SK-N-SH (cell line): ENCODE measurements around the gene SCYGR1. TPM values are rescaled to one million over a fixed set of nuclear protein-coding genes. Genes with fewer than 3 reads are reported as not detected.
A peak's percentile ranks its signal among the peaks of the same experiment; 100 is the strongest.

Source experiments
- CTCF ChIA-PET: fragments of 300-600, 350-600 bp; formaldehyde crosslinking; extraction: SDS; loops from one replicate; lab custom pipeline; 2021; lab: Yijun Ruan, JAX
- POLR2A ChIA-PET: fragments of 350-600 bp; sonication (Branson Sonifier 250); formaldehyde crosslinking; extraction: SDS; loops from one replicate; lab custom pipeline; 2020; ENCODE audit warnings: antibody characterized with exemption, inconsistent platforms; lab: Yijun Ruan, JAX
- DNase-seq: peaks from one replicate; pipeline ENCODE4 v3.0.0; 2012
- H2AFZ ChIP-seq: fragments of 200-600 bp; sonication (generic); 2 replicates; pipeline ENCODE4 v1.8.1; 2016; ENCODE audit warnings: antibody characterized with exemption, mild to moderate bottlenecking, low read depth
- H3F3A ChIP-seq: fragments of 200-600 bp; sonication (generic); replicated peaks from 2 replicates; pipeline ENCODE3; 2016; ENCODE audit warnings: antibody characterized with exemption, mild to moderate bottlenecking; ENCODE audit not compliant: insufficient read depth
- H3K27ac ChIP-seq, 2 experiments: fragments of 200-500 bp in 1 of 2; fragments of 200-600 bp in 1 of 2; sonication (Bioruptor generic) in 1 of 2; sonication (generic), shearing (Covaris generic) in 1 of 2; 2 replicates each; pipeline versions ENCODE4 v1.5.1 to v1.6.1; 2014 to 2016; ENCODE audit warnings: low read depth in 2 of 2, inconsistent platforms in 1 of 2, low read length in 1 of 2, mild to moderate bottlenecking in 1 of 2, mixed read lengths in 1 of 2
- H3K27me3 ChIP-seq: fragments of 200-600 bp; sonication (generic), shearing (Covaris generic); 2 replicates; pipeline ENCODE4 v1.6.1; 2016; ENCODE audit warnings: mixed run types; ENCODE audit not compliant: insufficient read depth
- H3K36me3 ChIP-seq, 2 experiments: fragments of 200-500 bp in 1 of 2; fragments of 200-600 bp in 1 of 2; sonication (Bioruptor generic) in 1 of 2; sonication (generic) in 1 of 2; replicated peaks in 1 of 2; 2 replicates each; pipeline versions ENCODE3 to v1.5.1; 2014 to 2016; ENCODE audit warnings: low read length in 1 of 2, mild to moderate bottlenecking in 1 of 2; ENCODE audit not compliant: insufficient read depth in 2 of 2, control insufficient read depth in 1 of 2
- H3K4me1 ChIP-seq, 2 experiments: fragments of 200-500 bp in 1 of 2; fragments of 200-600 bp in 1 of 2; sonication (Bioruptor generic) in 1 of 2; sonication (generic), shearing (Covaris generic) in 1 of 2; 2 replicates each; pipeline versions ENCODE4 v1.5.1 to v1.6.1; 2014 to 2016; ENCODE audit warnings: low read depth in 1 of 2, low read length in 1 of 2, mixed run types in 1 of 2; ENCODE audit not compliant: insufficient read depth in 2 of 2, control insufficient read depth in 1 of 2
- H3K4me2 ChIP-seq: fragments of 200-600 bp; sonication (generic), shearing (Covaris generic); 2 replicates; pipeline ENCODE4 v1.6.1; 2017; ENCODE audit warnings: mixed run types
- H3K4me3 ChIP-seq, 2 experiments: fragments of 200-500 bp in 1 of 2; fragments of 200-600 bp in 1 of 2; sonication (Bioruptor generic) in 1 of 2; sonication (generic), shearing (Covaris generic) in 1 of 2; 2 replicates each; pipeline versions ENCODE4 v1.5.1 to v1.8.1; 2014 to 2016; ENCODE audit warnings: low read depth in 2 of 2, inconsistent platforms in 1 of 2, low read length in 1 of 2, mild to moderate bottlenecking in 1 of 2, mixed read lengths in 1 of 2, moderate library complexity in 1 of 2
- H3K79me2 ChIP-seq: fragments of 200-600 bp; sonication (generic); 2 replicates; pipeline ENCODE4 v1.8.1; 2017; ENCODE audit warnings: mild to moderate bottlenecking; ENCODE audit not compliant: insufficient read depth
- H3K9ac ChIP-seq: fragments of 200-600 bp; sonication (generic); 2 replicates; pipeline ENCODE4 v1.6.1; 2017; ENCODE audit warnings: mixed run types
- H3K9me2 ChIP-seq: fragments of 200-600 bp; sonication (generic); 2 replicates; pipeline ENCODE4 v1.6.1; 2017; ENCODE audit warnings: mixed run types
- H3K9me3 ChIP-seq: fragments of 200-600 bp; sonication (generic); 2 replicates; pipeline ENCODE4 v1.6.1; 2017; ENCODE audit warnings: mixed run types, mild to moderate bottlenecking, moderate library complexity
- H4K20me1 ChIP-seq: fragments of 200-600 bp; sonication (generic); 2 replicates; pipeline ENCODE4 v1.6.1; 2017; ENCODE audit warnings: mild to moderate bottlenecking, mixed run types; ENCODE audit not compliant: insufficient read depth
- ELF1 ChIP-seq: IDR thresholded peaks from 2 replicates; pipeline ENCODE4 v1.4.0; 2012
- FOSL2 ChIP-seq: IDR thresholded peaks from 2 replicates; pipeline ENCODE4 v1.4.0; 2012; ENCODE audit warnings: low read depth, mild to moderate bottlenecking, moderate library complexity, borderline replicate concordance
- FOXJ3 ChIP-seq: sonication (generic); formaldehyde crosslinking; IDR thresholded peaks from 2 replicates; pipeline ENCODE4 v1.5.1; 2020; ENCODE audit warnings: mild to moderate bottlenecking, missing genetic modification reagents
- FOXM1 ChIP-seq: IDR thresholded peaks from 2 replicates; pipeline ENCODE4 v1.4.0; 2012; ENCODE audit warnings: low read depth, mild to moderate bottlenecking
- GABPA ChIP-seq: IDR thresholded peaks from 2 replicates; pipeline ENCODE4 v1.4.0; 2012; ENCODE audit warnings: low read depth, mild to moderate bottlenecking
- GATA2 ChIP-seq: sonication (generic); formaldehyde crosslinking; IDR thresholded peaks from 2 replicates; pipeline ENCODE4 v1.5.0; 2020; ENCODE audit warnings: mild to moderate bottlenecking, missing genetic modification reagents
- NFIC ChIP-seq: IDR thresholded peaks from 2 replicates; pipeline ENCODE4 v1.4.0; 2012; ENCODE audit warnings: borderline replicate concordance
- NRF1 ChIP-seq: IDR thresholded peaks from 2 replicates; pipeline ENCODE4 v1.6.1; 2012; ENCODE audit warnings: low read depth, mild to moderate bottlenecking, low read length
- RAD21 ChIP-seq: IDR thresholded peaks from 2 replicates; pipeline ENCODE4 v1.6.1; 2012; ENCODE audit warnings: mild to moderate bottlenecking, low read length
- SMC3 ChIP-seq: IDR thresholded peaks from 2 replicates; pipeline ENCODE4 v1.6.1; 2012; ENCODE audit warnings: low read depth, low read length, improper control_type of control experiment
- TCF12 ChIP-seq: IDR thresholded peaks from 2 replicates; pipeline ENCODE4 v1.4.0; 2012
- TEAD4 ChIP-seq: IDR thresholded peaks from 2 replicates; pipeline ENCODE4 v1.4.0; 2012; ENCODE audit warnings: mild to moderate bottlenecking, borderline replicate concordance; ENCODE audit not compliant: insufficient read depth
- WGBS: methylation state at CpG from one replicate; pipeline ENCODE4 v1.1.6; 2017; ENCODE audit warnings: low lambda C conversion rate; 5-methylcytosine and 5-hydroxymethylcytosine counted together
- polyA plus RNA-seq, 3 experiments: library from polyadenylated mRNA; depleted of rRNA; stranded (reverse); fragments of >200 nt; gene quantifications; 2 replicates each; pipeline ENCODE4 v1.2.3, GENCODE V29; 2012
- TF ChIP-seq, protein P1 (sequence below): fragments of 200-600 bp; sonication (generic); IDR thresholded peaks from 2 replicates; pipeline ENCODE4 v1.6.1; 2017; ENCODE audit warnings: antibody characterized with exemption, mild to moderate bottlenecking, moderate library complexity
- TF ChIP-seq, protein P2 (sequence below): IDR thresholded peaks from 2 replicates; pipeline ENCODE4 v1.4.0; 2012; ENCODE audit warnings: low read depth, borderline replicate concordance
- TF ChIP-seq, protein P3 (sequence below): IDR thresholded peaks from 2 replicates; pipeline ENCODE4 v1.6.1; 2012; ENCODE audit warnings: mild to moderate bottlenecking, low read depth, low read length, moderate library complexity

The SCYGR1 gene
- polyA plus RNA-seq, 1 of the 3 experiments (the other 2 are of a cell fraction), result not detected

DNA sequence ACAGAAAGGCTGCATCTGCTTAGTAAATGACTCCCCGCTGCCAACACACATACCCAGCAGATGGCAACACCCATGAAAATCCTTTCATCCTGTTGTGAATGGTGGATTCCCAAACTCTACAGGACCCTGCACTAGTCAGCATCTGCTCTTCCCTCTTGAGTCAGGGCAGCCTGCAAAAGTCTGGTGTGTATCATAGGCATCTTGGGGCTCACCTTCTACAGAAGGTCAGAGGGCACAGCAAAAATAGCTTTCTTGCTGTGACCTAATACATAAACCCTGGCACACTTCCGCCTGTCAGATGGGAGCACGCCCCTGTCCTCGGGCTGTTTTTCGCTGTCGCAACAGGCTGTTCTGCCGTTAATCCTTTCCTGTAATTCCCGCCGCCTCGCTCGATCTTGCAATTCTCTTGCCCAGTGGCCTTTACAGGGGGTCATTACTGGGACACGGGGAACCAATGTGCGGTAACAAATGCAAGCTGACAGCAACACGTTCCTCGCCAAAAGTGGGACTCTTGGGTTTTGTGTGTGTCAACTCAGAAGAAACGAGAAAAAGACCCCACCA is 19.9 kb upstream of the SCYGR1 start:
- Histone ChIP-seq H3K79me2 (no peaks in the 10 kb centered on the region), H3K36me3 (no peaks in the 10 kb centered on the region), H3K9ac (no peak overlapping the region), H3K9me3 (no peaks in the 10 kb centered on the region), H4K20me1 (no peaks in the 10 kb centered on the region), H3K4me2 (no peak overlapping the region), H3F3A (peaks cover 10% of the 10 kb centered on the region), H3K4me1 (peaks cover 5 to 26% of the 10 kb centered on the region in 2 experiments; a peak in 2 of 4 replicates), H3K9me2 (no peaks in the 10 kb centered on the region), H3K27ac (peak overlapping the region in 1 of 2 experiments; percentile 96; a peak in 1 of 4 replicates), H3K27me3 (no peaks in the 10 kb centered on the region), H2AFZ (0 out of 2 replicates have a peak overlapping the region, but pooled peaks have one; percentile 74), H3K4me3 (no peak overlapping the region)
- 85% methylated on average over 16 of the region's 16 CpGs for WGBS
- DNase-seq, result no peak
- CTCF ChIA-PET, result interaction anchor here (1.5 to 5.7 kb wide), 6 partner anchors 12 to 359 kb away, joined by 4 to 52 read pairs (median 6); no protein-coding TSS in a partner anchor
- POLR2A ChIA-PET, result no interaction called here
- TF ChIP-seq SMC3, result no peak
- TF ChIP-seq FOXM1, result no peak
- no peak for TF ChIP-seq TCF12
- TF ChIP-seq, protein P1, sequence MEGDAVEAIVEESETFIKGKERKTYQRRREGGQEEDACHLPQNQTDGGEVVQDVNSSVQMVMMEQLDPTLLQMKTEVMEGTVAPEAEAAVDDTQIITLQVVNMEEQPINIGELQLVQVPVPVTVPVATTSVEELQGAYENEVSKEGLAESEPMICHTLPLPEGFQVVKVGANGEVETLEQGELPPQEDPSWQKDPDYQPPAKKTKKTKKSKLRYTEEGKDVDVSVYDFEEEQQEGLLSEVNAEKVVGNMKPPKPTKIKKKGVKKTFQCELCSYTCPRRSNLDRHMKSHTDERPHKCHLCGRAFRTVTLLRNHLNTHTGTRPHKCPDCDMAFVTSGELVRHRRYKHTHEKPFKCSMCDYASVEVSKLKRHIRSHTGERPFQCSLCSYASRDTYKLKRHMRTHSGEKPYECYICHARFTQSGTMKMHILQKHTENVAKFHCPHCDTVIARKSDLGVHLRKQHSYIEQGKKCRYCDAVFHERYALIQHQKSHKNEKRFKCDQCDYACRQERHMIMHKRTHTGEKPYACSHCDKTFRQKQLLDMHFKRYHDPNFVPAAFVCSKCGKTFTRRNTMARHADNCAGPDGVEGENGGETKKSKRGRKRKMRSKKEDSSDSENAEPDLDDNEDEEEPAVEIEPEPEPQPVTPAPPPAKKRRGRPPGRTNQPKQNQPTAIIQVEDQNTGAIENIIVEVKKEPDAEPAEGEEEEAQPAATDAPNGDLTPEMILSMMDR, result no peak
- TF ChIP-seq GABPA, result no peak
- no peak for TF ChIP-seq TEAD4
- TF ChIP-seq NRF1, result no peak

DNA sequence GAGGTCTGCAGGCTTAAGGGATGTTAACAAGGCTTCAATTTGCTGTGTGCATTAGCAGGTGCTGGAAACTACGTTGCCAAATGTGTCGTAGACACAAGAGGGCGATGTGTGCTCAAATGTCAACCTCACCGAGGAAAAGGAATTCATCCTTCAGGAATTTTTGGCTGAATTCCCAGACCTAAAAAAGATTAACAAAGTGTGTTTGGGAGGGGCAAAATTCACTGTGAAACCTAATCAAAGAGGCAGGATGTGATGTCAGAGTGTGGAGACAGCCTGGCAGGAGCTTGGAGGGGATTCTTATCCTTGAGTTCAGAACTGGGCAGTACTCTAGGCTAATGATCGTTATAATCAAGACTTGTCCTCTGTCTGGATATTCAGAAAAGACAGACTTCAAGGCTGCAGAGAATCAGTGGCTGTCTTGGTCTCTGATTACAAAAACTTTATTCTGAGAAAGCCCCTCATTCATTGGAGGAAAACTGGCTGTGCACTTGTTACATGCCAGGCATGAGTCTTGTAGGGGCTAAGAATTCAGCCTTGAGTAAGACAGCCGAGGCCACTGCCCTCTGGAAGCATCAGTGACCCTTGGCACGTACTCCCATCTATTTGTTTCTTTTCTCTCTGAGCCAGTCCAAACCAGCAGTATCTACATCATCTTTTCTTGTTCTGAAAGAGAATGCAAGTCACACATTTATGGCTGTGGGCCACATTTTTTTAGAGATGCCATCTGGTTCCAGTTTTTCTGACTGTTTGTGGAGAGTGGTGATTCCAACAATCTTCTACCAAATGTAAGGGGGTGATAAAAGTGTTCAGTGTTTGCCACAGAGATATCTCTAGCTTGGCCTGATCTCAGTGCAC is 18.7 kb upstream of the SCYGR1 start:
- Histone ChIP-seq H3F3A (peaks cover 10% of the 10 kb centered on the region), H3K9ac (peak overlapping the region; percentile 60), H3K9me3 (no peaks in the 10 kb centered on the region), H3K9me2 (no peaks in the 10 kb centered on the region), H3K4me2 (peak overlapping the region; percentile 80), H3K4me3 (peak overlapping the region; percentile 13 to 28; a peak in 2 of 4 replicates), H3K27ac (peak overlapping the region; percentile 79 to 96), H3K79me2 (no peaks in the 10 kb centered on the region), H3K27me3 (no peaks in the 10 kb centered on the region), H3K4me1 (peaks cover 5 to 20% of the 10 kb centered on the region in 2 experiments; a peak in 2 of 4 replicates), H4K20me1 (no peaks in the 10 kb centered on the region), H2AFZ (peak overlapping the region; percentile 74), H3K36me3 (no peaks in the 10 kb centered on the region)
- 4% methylated on average over 7 of the region's 7 CpGs for WGBS
- ChIA-PET POLR2A (no interaction called here), CTCF (interaction anchor here (0.7 to 5.7 kb wide), 36 partner anchors 9 to 460 kb away, joined by 3 to 52 read pairs (median 5); partner anchors contain the start of genes AGFG1 and SCYGR2)
- DNase-seq, result peak; percentile 77
- no peak for TF ChIP-seq GATA2 (CRISPR knock-in tag)
- TF ChIP-seq, protein P2, sequence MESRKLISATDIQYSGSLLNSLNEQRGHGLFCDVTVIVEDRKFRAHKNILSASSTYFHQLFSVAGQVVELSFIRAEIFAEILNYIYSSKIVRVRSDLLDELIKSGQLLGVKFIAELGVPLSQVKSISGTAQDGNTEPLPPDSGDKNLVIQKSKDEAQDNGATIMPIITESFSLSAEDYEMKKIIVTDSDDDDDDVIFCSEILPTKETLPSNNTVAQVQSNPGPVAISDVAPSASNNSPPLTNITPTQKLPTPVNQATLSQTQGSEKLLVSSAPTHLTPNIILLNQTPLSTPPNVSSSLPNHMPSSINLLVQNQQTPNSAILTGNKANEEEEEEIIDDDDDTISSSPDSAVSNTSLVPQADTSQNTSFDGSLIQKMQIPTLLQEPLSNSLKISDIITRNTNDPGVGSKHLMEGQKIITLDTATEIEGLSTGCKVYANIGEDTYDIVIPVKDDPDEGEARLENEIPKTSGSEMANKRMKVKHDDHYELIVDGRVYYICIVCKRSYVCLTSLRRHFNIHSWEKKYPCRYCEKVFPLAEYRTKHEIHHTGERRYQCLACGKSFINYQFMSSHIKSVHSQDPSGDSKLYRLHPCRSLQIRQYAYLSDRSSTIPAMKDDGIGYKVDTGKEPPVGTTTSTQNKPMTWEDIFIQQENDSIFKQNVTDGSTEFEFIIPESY, result no peak
- peak; percentile 96 for TF ChIP-seq RAD21
- TF ChIP-seq, protein P3, sequence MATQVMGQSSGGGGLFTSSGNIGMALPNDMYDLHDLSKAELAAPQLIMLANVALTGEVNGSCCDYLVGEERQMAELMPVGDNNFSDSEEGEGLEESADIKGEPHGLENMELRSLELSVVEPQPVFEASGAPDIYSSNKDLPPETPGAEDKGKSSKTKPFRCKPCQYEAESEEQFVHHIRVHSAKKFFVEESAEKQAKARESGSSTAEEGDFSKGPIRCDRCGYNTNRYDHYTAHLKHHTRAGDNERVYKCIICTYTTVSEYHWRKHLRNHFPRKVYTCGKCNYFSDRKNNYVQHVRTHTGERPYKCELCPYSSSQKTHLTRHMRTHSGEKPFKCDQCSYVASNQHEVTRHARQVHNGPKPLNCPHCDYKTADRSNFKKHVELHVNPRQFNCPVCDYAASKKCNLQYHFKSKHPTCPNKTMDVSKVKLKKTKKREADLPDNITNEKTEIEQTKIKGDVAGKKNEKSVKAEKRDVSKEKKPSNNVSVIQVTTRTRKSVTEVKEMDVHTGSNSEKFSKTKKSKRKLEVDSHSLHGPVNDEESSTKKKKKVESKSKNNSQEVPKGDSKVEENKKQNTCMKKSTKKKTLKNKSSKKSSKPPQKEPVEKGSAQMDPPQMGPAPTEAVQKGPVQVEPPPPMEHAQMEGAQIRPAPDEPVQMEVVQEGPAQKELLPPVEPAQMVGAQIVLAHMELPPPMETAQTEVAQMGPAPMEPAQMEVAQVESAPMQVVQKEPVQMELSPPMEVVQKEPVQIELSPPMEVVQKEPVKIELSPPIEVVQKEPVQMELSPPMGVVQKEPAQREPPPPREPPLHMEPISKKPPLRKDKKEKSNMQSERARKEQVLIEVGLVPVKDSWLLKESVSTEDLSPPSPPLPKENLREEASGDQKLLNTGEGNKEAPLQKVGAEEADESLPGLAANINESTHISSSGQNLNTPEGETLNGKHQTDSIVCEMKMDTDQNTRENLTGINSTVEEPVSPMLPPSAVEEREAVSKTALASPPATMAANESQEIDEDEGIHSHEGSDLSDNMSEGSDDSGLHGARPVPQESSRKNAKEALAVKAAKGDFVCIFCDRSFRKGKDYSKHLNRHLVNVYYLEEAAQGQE, result no peak
- TF ChIP-seq FOXJ3 (CRISPR knock-in tag), result no peak
- peak; percentile 85; the same call in 1 of the 2 replicates for TF ChIP-seq TEAD4
- TF ChIP-seq FOSL2, result peak; percentile 82
- peak; percentile 96 for TF ChIP-seq NFIC
- TF ChIP-seq, protein P1, result peak; percentile 89
- no peak for TF ChIP-seq ELF1
